Stimulated activated CD4-positive, alpha-beta T cell treated with anti-CD3 and anti-CD28 coated beads, Interleukin-1b, Interleukin-23, amount 100 ng/mL, for 48 hours (primary cell): ENCODE data around the gene ASCC2.
"Not testable (repeated sequence)": the region's sequence is repeated elsewhere in the genome, so short reads cannot be mapped to it uniquely, and the experiment has no call there.

Experiments used
- DNase-seq: peaks from one replicate; pipeline ENCODE4 v3.0.0-alpha.2; 2020

The ASCC2 gene

DNA sequence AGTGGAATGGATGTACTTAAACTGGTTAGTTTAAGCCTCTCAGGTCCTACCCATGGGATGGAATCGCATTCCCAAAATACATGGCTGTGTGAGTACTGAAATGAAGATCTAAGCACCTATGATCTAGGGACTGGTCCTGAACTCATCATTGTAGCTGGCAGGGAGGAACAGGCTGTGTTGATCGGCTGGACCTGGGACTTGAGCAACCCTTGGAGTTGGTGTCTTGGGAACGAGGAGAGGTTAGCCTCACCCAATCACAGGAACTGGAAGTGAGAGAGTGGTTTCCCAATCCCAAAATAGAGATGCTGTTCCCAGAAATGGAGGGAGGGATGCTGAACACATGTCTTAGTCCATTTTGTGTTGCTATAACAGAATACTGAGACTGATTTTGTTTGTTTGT, 16.4 kb upstream of the ASCC2 start:
- DNase-seq = no peak

DNA sequence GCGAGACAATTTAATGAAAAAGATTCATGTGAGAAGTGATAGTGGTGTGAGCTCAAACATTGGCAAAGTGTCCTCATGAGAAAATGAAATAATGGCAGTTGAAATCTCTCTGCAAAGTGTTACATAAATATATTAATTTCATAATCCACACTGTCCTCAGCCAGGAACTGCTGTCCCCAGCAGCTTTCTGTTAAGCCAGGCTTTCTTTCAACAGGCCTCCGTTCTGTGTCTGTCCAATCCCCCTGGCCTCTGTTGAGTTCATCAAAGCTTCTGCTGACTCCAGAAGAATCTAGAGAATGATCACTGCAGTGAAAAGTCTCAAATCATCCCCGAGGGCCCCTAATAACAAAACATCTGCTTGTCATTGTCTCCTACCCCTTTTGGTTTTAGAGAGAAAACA, 10.0 kb upstream of the ASCC2 start:
- no peak for DNase-seq

GRCh38 chr22:29846290-29846689, 8.2 kb upstream of the ASCC2 start:
- no peak for DNase-seq

GRCh38 chr22:29842740-29843139, 4.7 kb upstream of the ASCC2 start:
- DNase-seq = peak; percentile 15

DNA sequence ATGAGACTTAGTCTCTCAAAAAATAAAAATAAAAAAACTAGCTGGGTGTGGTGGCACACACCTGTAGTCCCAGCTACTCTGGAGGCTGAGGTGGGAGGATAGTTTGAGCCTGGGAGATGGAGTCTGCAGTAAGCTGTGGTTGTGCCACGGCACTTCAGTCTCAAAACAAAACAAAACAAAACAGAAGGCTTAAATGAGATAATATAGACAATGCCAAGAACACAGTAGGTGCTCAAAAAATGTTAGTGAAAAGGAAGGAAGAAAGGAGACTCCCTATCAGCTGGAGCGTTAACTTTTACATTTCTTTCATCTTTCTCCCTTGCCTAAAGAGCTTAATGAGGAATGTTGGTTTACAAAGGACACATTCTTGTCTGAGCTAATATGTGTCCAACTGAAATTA, 4.1 kb upstream of the ASCC2 start:
- no peak for DNase-seq

- DNase-seq = no peak
Measured at GRCh38 chr22:29840498-29840897, 2.4 kb upstream of the ASCC2 start.

GRCh38 chr22:29839039-29839438, 965 bp upstream of the ASCC2 start:
- no peak for DNase-seq

DNA sequence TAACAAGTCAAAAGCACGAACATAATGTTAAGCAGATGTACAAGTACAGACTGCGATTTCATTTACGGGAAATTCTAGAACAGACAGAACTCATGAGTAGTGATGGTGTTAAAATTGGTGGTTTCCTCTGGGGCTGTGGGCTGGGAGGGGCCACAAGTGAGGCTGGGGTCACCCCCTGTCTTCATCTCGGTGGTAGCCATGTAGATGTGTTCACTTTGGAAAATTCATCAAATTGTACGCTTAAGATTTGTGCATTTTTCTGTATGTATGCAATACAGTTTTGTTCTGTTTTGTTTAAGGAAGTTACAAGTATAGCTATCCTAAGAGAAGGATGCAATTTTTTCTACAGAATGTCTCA, 504 bp upstream of the ASCC2 start:
- DNase-seq = peak; percentile 6

GRCh38 chr22:29836791-29837370, 1.2 kb downstream of the ASCC2 start:
- not testable (repeated sequence) for DNase-seq

- no peak for DNase-seq
Measured at GRCh38 chr22:29834046-29834445, 4.0 kb downstream of the ASCC2 start.

GRCh38 chr22:29833392-29833965, 4.6 kb downstream of the ASCC2 start:
- DNase-seq = no peak

- DNase-seq = no peak
Measured at GRCh38 chr22:29831958-29832357, 6.1 kb downstream of the ASCC2 start.

GRCh38 chr22:29831186-29831921, 6.7 kb downstream of the ASCC2 start:
- DNase-seq = no peak

GRCh38 chr22:29830585-29830984, 7.5 kb downstream of the ASCC2 start:
- DNase-seq = no peak

- not testable (repeated sequence) for DNase-seq
Measured at GRCh38 chr22:29827726-29828125, 10.3 kb downstream of the ASCC2 start.

DNA sequence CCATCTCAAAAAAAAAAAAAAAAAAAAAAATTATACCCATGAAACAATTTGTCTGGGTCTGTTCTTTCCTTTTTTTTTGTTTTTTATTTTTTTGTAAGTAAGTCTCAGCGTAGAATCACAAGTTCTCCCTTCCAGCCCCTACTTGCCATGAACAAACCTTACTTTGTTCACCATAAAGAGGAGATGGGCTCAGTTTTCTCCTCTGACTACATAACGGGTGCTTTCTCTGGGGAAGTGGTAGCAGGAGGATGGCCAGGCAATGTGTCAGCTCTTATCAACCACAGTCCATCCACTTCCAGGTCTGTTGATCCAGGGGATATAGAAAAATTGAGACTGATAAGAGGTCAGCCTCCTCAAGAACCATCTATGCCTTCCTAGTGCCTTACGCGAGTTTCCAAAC, 11.0 kb downstream of the ASCC2 start:
- no peak for DNase-seq

DNA sequence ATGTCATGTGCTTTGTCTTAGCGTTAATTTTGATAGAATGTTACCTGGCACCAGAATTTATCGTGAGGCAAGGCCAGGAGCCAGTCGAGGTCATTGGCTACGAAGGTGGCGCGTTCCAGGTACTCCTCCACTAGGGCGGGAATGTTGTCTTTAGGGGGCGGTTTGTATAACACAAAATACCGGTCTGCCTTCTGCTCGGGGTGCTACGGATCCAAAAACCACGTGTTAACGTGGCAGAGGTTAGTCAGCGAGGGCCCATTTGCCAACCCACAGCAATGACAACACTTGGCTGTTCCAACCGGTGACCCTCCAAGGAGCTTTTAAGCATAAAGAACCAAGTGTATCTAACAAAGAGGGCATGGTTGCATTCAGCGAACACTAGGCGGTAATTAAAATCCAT, 12.5 kb downstream of the ASCC2 start:
- no peak for DNase-seq

DNA sequence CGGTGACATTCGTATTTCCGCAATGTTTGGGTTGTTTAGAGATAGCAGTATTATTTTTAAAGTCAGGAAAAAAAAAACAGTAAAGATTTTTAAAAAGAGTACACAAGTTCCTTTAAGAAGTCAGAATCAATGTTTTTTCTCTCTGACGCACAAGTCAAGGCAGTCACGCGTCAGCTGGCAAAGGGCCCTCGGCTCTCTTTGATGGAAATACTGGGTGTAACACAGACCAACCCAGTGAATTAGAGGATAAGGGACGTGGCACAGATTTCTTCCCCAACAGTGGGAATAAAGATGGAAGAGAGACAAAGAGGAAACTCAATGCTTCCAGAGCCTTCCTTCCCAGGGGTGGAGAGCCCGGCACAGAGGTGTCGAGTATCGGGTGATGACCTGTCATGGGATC, 13.4 kb downstream of the ASCC2 start:
- DNase-seq = no peak

- peak; percentile 62 for DNase-seq
Measured at GRCh38 chr22:29821291-29822016, 16.6 kb downstream of the ASCC2 start.

GRCh38 chr22:29820961-29821290, 17.1 kb downstream of the ASCC2 start:
- DNase-seq = no peak

DNA sequence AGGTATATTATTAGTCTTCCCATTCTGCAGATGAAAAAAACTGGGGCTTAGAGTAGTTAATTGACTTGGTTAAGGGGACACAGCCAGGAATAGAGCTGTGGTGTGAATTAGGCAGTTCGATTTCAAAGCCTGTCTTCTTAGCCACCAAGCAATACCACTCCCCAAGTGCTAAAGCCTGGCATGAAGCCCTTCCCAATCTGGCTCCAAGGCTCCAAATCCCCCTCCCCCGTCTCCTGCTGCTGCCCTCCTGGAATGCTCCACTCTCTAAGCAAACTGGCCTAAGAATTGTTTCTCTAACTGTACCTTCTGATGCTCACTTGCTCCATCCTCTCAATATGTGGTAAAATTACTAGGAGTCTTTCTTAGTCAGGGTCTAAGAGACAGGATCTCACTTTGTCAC, 18.6 kb downstream of the ASCC2 start:
- no peak for DNase-seq

GRCh38 chr22:29817724-29818123, 20.4 kb downstream of the ASCC2 start:
- no peak for DNase-seq

DNA sequence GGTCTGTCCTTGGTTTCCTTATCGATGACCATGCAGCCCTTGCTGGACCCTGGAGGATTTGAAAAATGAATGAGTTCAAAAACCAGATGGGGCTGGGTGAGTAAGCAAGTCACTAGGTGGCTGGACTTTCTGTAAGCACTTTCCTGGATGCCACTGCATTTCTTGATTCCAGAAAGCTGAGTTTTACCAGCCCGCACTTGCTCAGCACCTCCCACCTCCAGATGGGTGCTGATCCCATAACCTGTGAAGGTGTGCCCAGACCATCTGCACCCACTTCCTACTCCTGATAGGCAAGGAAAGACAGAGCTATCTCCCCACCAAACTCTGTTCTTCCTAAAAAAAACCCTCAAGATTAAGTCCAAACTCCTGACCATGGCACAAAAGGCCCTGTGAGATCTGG, 21.1 kb downstream of the ASCC2 start:
- DNase-seq = no peak

- no peak for DNase-seq
Measured at GRCh38 chr22:29816539-29816938, 21.5 kb downstream of the ASCC2 start.
